GM18868 (cell line): Measurements from ENCODE around the gene THSD7B.

ENCODE experiments used
- ATAC-seq: cut with Tn5 transposase; IDR thresholded peaks from one replicate; pipeline ENCODE4 v1.9.1; 2021; ENCODE audit warnings: mild to moderate bottlenecking, moderate library complexity; ENCODE audit not compliant: unreplicated experiment

Gene THSD7B

DNA sequence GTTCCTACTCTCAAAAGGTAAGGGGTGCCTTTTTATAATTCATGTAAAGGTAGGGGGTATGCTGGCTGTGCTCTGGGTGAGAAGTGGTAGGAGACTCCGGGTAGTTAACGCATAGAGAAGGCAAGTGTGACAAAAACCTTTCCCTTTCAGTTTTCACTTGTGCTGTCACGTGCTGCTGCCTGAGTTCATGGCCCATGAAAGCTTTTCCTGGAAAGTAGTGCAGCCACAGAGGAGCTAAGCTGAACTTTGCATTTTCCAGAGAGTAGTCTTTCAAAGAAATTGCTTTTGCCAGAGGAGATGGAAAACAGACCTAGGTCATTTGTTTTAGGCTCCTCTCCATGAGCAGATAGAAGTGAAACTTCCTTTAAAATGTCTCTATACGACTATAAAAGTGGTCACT is 44.7 kb downstream of the THSD7B start:
- no peak for ATAC-seq

DNA sequence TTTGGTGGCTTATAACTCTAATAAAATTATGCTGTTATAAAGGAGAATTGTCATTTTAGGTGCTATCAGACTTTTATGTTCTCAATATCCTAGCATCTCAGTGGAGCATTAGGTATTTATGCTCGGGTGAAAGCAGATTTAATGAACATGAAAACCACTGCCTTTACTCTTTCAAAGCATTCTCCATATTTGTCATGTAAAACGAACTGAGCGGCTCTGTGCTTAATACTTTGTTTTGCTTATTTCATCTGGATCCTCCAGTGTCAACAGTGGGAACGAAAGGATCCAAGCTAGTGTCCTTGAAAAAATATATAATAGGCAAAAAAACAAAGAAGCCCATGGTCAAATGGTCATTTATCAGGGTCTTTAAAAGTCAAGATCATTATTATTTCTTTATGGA is 53.5 kb downstream of the THSD7B start:
- no peak for ATAC-seq

DNA sequence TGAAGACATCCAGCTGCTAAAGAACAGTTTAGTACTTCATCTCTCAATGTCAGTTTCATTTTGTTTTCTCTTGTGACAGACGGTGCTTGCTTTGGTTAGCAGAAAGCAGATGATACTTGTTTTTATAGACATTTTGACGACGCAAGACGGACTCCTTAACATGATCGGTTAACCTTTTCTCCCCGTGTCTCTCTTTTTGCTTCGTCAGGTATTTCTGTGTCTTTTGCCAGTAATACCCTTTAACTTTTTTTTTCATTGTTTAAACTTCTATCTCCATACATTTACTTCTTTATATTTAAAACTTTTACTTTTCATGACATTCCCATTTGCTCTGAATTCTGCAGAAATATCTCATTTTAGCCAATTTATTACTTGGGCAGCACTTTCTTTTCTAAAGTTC is 57.9 kb downstream of the THSD7B start:
- no peak for ATAC-seq

DNA sequence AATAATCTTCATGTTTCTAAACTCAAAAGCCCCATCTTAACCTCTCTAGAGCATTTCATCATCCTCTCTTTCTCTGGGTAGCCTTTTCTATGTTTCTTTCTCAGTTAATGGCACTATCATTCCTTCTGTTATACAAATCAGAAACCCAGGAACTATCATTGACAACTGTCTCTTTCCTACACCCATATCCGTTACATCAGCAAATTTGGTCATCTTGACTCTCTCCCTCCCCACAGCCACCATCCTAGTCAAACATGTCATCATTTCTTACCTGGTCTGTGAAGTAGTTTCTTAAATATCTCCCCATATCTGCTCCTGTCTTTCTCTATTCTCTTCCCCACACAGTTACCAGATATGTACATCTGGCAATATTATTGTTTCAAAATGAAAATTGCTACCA is 62.8 kb downstream of the THSD7B start:
- no peak for ATAC-seq

DNA sequence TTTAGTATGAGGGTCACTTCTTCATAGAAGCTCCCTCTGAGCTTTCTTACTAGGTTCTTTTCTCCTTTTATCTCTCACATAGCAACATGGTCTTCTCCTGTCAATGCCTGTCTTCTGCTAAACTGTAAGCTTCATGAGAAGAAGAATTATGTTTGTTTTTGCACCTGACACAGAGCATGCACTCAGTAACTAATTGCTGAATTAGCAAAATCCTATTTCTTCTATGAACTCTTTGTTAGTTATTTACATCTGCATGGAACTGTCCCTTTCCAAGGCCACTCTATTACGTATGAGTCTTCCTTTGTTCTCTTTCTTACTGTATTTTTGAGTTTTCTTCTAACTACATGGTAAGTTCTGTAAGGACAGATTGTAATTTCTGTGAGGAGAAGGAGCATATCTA is 63.4 kb downstream of the THSD7B start:
- ATAC-seq, result no peak

DNA sequence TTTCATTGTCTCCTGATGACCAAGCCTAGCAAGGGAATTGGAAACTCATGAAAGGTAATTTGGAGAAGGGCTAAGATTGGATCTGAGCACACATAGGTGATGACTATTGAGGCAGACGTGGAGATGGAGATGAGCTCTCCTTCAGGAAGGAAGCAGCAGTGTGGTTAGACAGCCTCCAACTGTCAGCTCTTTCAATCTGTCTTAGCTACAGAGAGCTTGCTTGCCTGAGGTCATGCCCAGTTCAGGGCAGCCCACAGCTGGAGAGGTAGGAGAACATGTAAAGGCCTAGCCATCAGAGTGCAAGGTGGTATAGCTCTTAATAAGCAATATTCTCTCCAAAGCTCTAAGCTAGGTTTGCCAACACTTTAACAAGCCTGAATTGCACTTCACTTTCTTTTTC is 79.2 kb downstream of the THSD7B start:
- no peak for ATAC-seq

DNA sequence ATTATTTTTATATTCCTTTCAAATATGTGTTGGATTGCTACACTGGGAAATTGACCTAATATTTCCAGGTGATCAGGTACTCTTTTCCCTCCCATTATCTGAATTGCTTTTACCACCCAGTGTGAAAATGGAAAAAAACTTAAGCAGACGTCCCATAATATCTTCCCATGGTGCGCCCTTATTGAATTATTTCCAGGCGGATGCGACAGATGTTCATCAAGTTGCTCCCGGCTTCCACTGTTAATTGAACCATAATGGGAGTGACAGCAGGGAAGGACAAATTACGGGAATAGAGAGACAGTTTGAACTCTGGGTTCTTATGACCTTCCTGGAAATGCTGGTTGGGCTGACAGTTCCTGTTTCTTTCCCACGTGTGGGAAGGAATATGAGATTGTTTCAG is 93.3 kb downstream of the THSD7B start:
- no peak for ATAC-seq

DNA sequence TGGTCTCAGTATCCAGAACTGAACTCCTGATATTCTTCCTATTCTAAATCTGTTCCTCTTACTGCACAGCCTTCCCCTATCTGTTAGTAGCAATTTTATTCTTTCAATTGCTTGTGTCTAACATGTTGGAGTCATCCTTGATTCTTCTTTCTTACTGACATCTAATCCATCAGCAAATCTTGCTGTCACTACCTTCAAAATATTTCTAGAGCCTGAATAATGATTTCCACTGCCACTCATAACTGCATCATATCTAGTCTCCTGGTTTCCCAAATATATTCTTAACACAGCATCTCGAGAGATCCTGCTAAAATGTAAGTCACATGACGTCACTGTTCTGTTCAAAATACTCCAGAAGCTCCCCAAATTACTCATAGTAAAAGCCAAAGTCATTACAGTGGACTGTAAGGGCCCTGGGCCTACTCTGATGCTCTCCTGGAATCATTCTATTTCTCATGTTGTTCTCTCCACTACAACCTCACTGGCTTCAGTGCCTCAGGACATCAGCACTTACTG is 95.2 kb downstream of the THSD7B start:
- ATAC-seq, result no peak

DNA sequence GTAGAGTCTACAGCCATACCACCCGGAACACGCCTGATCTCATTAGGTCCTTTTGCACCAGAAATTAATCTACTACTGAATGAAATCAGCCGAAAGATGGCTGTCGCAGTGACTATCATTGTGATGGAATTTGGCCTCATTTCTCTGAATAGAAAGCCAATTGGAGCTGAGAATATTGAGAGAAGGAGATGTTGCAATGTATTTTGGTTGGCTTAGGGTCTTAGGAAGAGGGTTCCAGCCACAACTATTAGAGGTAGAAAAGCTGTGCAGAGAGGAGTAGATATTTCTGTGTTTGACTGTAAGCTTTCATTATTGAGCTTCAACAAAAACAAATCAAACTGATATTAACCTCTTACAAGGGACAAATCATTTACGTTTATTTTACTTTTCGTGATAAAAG is 98.1 kb downstream of the THSD7B start:
- no peak for ATAC-seq

DNA sequence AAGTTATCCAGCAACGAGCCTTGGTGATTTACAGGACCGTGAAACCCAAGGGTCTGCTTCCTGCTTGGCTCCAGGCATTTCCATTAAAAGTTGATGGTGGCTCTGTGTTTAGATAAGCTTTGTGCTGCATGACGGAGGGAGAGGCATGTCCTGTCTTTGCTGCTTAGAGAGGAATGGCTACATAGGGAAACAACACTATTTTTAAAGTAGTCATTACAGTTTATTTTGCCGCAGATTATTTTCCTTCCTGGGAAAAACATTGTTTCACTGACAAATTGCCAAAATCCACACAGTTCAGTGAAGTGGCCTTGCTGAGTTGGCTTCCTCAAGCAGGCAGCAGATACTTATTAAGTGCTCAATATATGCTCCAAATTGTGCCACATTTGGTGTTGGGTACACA is 98.5 kb downstream of the THSD7B start:
- ATAC-seq, result no peak

DNA sequence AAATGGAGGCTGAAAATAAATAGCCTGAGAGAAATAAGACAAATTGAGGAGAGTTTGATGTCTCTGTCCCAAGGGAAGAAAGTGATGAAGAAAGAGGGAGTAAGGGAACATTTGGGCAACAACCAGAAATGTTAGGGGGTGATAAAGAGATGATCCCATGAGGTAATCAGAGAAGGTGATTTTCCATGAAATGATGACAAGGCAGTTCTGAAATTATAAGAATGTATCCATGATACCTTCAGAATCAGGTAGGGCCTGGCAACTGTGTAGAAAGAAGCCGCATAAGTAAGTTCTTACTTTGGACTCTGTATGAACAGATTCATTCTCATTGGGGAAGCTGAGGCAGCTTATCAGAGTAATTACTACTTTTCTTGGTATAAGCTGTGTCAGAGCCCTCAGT is 106.1 kb downstream of the THSD7B start:
- no peak for ATAC-seq

DNA sequence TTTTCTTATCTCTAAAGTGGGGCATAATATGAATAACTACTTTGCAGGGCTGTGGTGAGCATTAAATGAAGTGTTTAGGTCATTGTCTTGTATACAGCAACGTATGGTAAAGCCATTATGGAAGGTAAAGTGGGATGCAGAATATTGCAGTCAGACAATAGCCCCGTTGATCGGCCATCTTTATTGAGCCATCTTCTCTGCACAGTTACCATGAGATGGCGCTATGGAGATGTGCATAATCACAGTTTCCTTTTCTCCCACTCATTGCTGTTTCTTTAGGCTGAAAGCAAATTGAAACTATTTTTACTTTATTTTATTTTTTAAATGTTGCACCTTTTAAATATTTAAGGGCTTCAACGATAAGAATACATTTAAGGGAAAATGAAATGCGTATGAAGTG is 108.9 kb downstream of the THSD7B start:
- ATAC-seq, result peak; percentile 84

DNA sequence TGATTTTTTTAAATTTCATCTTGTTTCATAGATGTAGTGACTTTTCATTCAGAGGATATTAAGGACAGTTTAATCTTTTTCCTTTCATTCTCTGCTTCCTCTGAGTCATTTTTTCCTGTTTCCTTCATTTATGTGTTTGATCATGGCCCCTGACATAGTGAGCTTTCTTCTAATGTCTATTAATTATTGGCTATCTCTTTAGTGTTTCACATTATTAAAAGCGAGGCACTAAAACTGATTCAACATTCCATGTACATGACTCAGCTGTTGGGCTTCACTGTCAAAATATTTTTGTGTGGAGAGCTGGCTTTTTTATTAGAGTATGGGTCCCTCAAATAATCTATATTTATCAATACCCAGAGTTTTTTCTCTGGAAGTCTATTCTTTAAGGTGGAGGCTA is 125.8 kb downstream of the THSD7B start:
- no peak for ATAC-seq

DNA sequence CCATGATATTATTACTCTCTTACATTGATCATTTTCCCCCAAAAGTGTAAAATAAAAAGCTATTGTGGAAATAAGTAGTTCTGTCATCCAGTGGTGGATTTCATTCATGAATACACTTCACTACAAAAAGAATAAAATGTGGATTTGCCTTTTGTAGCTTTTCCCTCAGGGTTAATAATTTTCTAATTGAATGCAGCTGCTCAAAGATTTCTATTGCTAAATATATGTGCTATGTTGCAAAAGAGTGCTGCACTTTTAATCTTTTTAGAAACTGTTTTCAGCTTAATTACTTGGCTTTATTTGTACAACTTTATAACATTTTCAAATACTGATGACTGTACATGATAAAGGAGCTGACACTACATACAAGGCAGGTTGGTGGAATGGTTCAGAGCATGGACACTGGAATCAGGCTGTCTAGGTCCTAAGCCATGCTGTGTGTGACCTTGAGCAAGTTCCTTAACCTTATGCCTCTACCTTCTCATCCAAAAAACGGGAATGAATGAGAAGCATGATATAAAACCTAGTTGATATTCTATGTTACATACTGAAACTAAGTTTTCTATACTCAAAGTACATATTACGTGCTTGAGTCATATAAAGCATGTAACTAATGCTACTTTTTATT is 128.8 kb downstream of the THSD7B start:
- no peak for ATAC-seq

DNA sequence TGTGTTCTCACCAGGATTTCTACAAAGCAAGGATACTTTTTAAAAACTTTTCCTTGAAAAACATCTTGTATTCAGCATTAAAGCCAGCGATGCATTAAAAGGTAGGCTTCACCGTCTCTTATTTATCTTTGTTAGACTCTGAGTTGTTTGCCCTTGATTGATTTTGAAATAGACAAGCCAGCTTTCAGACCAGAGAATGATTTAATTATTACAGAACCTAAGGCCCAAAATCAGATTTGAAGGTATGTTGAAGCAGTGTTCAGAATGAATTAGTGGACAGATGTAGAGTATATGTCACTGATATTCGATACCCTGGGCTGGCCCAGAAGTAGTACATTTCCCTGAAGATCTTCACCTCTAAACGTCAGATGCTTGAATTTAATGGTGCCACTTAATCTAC is 136.4 kb downstream of the THSD7B start:
- ATAC-seq, result no peak

DNA sequence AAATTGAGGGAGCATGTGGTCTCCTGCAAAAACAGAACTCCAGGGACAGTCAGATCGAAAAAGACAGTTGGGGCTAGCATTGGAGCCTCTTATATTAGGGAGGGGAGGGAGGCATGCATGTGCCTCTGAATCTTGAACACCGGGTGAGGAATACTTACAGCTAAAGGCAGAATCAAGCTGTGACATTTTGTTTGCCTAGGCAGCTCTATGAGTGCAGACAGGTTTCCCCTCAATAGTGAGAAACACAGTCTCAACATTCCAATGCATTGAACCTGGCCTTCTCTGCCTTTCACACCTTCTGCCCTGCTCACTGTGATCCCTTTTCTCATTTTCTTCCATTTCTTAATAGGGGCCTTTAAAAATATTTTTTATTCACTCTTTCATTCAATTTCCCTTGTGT is 140.4 kb downstream of the THSD7B start:
- ATAC-seq, result no peak

DNA sequence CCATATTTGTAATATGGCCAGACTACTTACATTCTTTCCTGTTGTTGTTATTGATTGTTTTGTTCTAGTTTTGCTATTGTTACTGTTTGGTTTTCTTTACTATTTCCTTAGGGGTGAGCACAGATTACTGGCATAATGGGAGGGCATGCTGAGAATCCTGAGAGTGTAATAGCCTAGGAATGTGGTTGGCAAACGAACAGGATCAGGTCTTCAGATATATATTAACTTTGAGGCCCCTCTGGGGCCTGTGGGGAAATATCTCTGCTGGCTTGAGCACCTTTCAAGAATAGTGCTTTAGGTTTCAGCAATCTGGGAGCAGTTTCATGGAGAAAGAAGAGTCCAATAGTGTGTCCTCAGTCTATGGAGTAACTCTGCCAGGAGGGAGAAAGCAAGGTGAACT is 144.4 kb downstream of the THSD7B start:
- ATAC-seq, result no peak

DNA sequence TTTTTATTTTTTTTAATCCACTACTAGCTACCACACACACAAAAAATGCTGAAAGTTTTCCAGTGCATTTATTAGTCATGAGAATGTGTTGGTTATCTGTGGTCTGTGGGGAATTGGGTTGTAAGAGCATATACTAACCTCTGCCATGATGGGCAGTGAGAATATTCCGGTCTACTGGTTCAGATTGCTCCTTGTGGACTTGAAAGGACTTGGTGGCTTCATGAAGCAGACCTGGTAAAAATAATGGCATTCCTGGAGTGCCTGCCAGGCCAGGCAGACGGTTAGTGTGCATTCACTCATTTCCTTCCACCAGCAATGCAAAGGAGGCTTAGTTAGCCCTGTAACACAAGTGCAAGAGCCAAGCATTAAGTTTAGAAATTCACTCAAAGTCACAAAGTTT is 150.8 kb downstream of the THSD7B start:
- no peak for ATAC-seq

DNA sequence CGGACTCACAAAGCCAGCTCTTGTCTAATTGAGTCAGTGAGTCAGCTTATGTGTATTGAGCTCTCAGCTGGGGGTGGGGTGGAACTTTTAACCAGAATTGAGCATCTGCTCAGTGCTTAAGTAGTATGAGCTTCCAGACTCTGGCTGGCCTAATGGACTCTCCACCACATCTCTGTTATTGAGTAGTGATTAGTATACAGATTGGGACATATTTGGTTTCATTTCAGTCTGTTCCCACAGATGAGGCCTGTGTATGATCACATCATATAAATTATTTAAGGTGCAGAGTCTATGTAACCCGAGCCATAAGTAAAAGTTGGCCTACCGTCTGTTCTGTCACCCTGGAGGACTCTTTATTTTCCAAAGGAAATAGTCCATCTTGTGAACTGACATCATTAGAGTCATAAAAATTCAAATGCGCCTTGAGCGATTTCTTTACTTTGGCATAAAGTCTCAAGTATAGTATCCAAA is 152.1 kb downstream of the THSD7B start:
- ATAC-seq, result no peak

DNA sequence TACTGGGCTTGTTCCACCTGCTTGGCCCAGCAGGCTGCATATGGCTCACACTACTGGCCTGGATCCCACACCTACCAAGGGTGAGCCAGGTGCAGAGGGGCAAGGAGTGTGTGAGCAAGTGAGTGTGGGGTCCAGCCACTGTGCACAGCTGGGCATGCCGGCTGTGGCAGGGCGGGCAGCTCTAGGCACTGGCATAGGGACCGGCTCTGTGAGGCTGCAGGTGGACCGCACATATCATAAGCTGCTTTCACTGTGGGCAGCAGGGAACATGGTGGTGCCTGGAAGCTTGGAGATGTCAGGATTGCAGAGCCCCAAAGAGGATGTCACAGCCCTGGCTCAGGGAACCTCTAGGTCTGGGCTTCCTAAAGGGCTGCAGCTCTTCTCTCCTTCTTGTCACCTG is 154.3 kb downstream of the THSD7B start:
- ATAC-seq, result no peak

DNA sequence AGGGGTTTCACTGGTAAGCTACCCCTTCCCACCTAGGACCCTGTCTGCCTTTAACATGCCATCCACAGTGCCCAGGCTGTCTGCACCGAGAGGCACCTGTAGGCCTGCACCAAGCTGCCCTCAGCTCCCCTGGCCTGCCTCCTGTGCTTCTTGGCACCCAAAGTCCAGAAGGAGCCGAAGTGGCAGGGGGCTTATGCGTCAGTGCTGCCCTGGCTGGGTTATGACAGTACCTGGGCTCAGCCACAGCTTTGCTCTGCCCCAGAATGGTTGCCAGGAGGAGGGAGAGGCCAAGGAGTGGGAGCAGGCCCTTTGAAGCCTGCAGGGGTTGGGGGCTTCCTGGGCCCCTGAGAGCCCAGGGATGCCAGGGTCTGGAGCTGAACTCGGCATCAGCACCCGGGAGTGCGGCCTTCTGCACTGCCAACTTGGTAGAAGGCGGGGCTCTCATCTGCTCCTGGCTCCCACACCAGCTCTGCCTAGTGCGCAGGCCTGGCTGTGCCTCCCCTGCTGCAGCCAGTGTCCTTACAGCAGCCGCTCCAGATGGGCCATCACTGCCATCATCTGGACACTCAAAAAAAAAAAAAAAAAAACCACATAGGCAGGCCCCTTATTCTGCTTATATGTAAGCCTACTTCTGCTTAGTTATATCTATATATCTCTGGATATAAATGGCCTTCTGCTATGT is 155.4 kb downstream of the THSD7B start:
- no peak for ATAC-seq

DNA sequence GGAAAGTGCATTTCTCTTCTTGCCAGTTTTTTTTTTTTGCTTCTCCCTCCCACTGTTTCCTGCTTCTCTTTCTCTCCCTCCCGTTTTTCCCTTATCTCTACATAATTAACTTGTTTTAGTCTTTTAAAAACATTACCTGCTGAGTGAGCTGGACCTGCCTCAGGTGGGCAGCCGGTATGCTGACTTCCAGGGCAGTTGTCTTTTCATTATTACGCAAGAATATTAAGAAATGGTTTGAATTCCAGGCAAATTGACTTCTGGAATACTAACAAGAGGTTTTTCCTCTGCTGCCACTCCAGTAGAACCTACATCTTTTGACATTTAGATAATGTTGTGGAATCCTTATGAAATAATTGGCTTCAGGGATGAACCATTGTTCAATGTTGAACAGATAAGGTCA is 161.8 kb downstream of the THSD7B start:
- ATAC-seq, result no peak

DNA sequence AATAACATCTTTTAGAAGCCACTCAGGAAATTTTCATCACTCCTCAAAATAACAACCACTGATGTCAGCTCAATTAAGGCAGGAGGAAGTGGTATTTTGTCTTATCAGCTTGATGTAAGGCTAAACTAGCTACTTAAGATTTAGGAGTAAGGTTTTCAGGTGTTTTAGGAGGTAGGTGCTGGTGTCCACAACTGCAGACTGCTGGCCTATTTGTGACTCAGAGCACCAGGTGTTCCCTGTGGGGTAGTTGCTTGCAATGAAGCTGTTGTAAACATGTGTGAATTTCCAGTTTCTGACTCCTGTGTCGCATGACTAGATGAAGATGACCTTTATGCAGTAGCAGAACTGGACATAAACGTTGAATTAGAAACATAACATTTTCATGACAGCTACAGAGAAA is 164.2 kb downstream of the THSD7B start:
- no peak for ATAC-seq
